Epithelial cell of proximal tubule (primary cell): ENCODE measurements around the gene POU6F2. TPM values are rescaled to one million over a fixed set of nuclear protein-coding genes. Genes with fewer than 3 reads are reported as not detected.
A peak's percentile ranks its signal among the peaks of the same experiment; 100 is the strongest.

Source experiments
- DNase-seq: peaks from one replicate; pipeline ENCODE4 v3.0.0-alpha.2; 2011; ENCODE audit warnings: low read depth
- H3K4me3 ChIP-seq: 2 replicates; pipeline ENCODE4 v1.5.1; 2011; ENCODE audit warnings: low read depth, mild to moderate bottlenecking, low read length
- total RNA-seq: library from RNA; depleted of rRNA; stranded (reverse); fragments of >200 nt; gene quantifications from 2 replicates; pipeline ENCODE4 v1.2.3, GENCODE V29; 2015
- TF ChIP-seq, protein P1 (sequence below): conservative IDR thresholded peaks from 2 replicates; pipeline ENCODE4 v1.5.1; 2012; ENCODE audit warnings: low read depth, mild to moderate bottlenecking, low read length

Gene POU6F2
- total RNA-seq, 1 donor from 2014 or later: not detected

- TF ChIP-seq, protein P1, sequence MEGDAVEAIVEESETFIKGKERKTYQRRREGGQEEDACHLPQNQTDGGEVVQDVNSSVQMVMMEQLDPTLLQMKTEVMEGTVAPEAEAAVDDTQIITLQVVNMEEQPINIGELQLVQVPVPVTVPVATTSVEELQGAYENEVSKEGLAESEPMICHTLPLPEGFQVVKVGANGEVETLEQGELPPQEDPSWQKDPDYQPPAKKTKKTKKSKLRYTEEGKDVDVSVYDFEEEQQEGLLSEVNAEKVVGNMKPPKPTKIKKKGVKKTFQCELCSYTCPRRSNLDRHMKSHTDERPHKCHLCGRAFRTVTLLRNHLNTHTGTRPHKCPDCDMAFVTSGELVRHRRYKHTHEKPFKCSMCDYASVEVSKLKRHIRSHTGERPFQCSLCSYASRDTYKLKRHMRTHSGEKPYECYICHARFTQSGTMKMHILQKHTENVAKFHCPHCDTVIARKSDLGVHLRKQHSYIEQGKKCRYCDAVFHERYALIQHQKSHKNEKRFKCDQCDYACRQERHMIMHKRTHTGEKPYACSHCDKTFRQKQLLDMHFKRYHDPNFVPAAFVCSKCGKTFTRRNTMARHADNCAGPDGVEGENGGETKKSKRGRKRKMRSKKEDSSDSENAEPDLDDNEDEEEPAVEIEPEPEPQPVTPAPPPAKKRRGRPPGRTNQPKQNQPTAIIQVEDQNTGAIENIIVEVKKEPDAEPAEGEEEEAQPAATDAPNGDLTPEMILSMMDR: no peak
- DNase-seq: no peak
Measured at GRCh38 chr7:39458061-39458745, 480.5 kb downstream of the POU6F2 start.

GRCh38 chr7:39459636-39460035, 481.9 kb downstream of the POU6F2 start:
- H3K4me3 ChIP-seq: no peak overlapping the region
- no peak for DNase-seq
- TF ChIP-seq, protein P1: no peak

More at GRCh38 chr7:39458061-39458745, 480.5 kb downstream of the POU6F2 start:
- H3K4me3 ChIP-seq: no peak overlapping the region

- H3K4me3 ChIP-seq: no peak overlapping the region
- DNase-seq: no peak
- TF ChIP-seq, protein P1: no peak
Measured at GRCh38 chr7:39460486-39460885, 482.8 kb downstream of the POU6F2 start.

DNA sequence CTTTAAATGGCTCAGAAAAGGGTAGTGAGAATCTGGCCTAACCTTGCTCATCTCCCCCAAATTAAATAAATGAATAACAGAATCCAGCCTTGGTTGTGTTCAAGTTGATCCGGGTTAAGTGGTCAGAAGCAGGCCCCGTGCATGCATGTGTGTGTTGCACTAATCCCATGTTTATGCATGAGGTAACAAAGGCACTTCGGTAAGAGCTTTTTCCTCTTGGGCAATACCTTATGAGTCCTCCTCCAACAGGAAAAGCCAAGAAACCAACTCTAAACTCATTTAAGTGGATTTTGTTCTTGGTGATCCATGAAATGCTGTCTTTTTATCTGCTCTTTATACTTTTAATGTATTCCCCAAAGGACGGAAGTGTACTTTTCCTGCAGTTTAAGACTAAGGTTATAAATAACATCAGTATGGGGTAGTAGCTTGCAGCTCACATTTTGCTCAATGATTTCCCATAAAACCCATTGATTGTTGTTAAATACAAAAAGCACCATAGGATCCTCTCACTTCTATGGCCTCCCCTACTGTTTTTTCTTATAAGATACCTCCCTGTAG, 483.6 kb downstream of the POU6F2 start:
- H3K4me3 ChIP-seq: no peak overlapping the region
- DNase-seq: peak; percentile 18
- TF ChIP-seq, protein P1: no peak

GRCh38 chr7:39463252-39463651, 485.5 kb downstream of the POU6F2 start:
- H3K4me3 ChIP-seq: no peak overlapping the region
- no peak for DNase-seq
- TF ChIP-seq, protein P1: no peak

- no peak overlapping the region for H3K4me3 ChIP-seq
Measured at GRCh38 chr7:39464350-39465054, 486.8 kb downstream of the POU6F2 start.

More at GRCh38 chr7:39464350-39465054, 486.8 kb downstream of the POU6F2 start:
- DNase-seq: no peak
- TF ChIP-seq, protein P1: no peak
